Breast epithelium (tissue), 4 donors: ENCODE data around the gene BEAN1. TPM values are rescaled to one million over a fixed set of nuclear protein-coding genes. Genes with fewer than 3 reads are reported as not detected.

Source experiments
- DNase-seq, 2 donors: peaks; one replicate each; pipeline ENCODE4 v3.0.0-alpha.2; 2019; ENCODE audit warnings: low spot score in 2 of 2
- H3K27ac ChIP-seq, 2 donors: fragments of 200-600 bp; sonication (generic) in 1 of 2; one replicate each; pipeline ENCODE4 v1.5.1; 2016 to 2019; ENCODE audit warnings: mild to moderate bottlenecking in 1 of 2
- H3K27me3 ChIP-seq, 2 donors: fragments of 200-600 bp; sonication (generic) in 1 of 2; one replicate each; pipeline versions ENCODE4 v1.5.1 to v1.6.0; 2017 to 2019; ENCODE audit warnings: control low read depth in 1 of 2, mild to moderate bottlenecking in 1 of 2
- H3K36me3 ChIP-seq: fragments of 200-600 bp; one replicate; pipeline ENCODE4 v1.5.1; 2019
- H3K4me1 ChIP-seq, 2 donors: fragments of 200-600 bp; sonication (generic); one replicate each; pipeline ENCODE4 v1.5.1; 2016 to 2019; ENCODE audit warnings: control low read depth in 1 of 2
- H3K4me3 ChIP-seq, 3 donors: fragments of 200-600 bp; sonication (generic); 1 replicate in 2 of 3; 2 replicates in 1 of 3; pipeline ENCODE4 v1.5.1; 2016 to 2019; ENCODE audit warnings: mild to moderate bottlenecking in 3 of 3, moderate library complexity in 2 of 3
- H3K9me3 ChIP-seq, 2 donors: fragments of 200-600 bp; sonication (generic) in 1 of 2; one replicate each; pipeline ENCODE4 v1.5.1; 2016 to 2019; ENCODE audit warnings: control low read depth in 1 of 2
- POLR2A ChIP-seq: fragments of 450-650 bp; IDR thresholded peaks from one replicate; pipeline ENCODE4 v1.6.1; 2016; ENCODE audit warnings: antibody characterized with exemption, mild to moderate bottlenecking, moderate library complexity
- POLR2AphosphoS5 ChIP-seq, 3 donors: sonication (generic); formaldehyde crosslinking; IDR thresholded peaks; one replicate each; pipeline ENCODE4 v1.6.1; 2017; ENCODE audit warnings: antibody characterized with exemption in 3 of 3
- intact Hi-C: fragments of 100-400 bp; cut with DNase I; formaldehyde crosslinking; loops from one replicate; pipeline ENCODE4 v1.15.1; 2023; ENCODE audit warnings: low total_unique reads
- total RNA-seq, 3 donors: library from RNA; depleted of rRNA; stranded (reverse); fragments of >200 nt; gene quantifications; one replicate each; pipeline ENCODE4 v1.1.0, GENCODE V29; 2016
- TF ChIP-seq, protein P1 (sequence below), 3 donors: fragments of 450-650 bp; IDR thresholded peaks; one replicate each; pipeline ENCODE4 v1.5.1; 2016 to 2017; ENCODE audit warnings: antibody characterized with exemption in 3 of 3, mild to moderate bottlenecking in 3 of 3, moderate library complexity in 3 of 3

BEAN1 gene
- total RNA-seq, 3 donors from 2014 or later: 0.16 to 3.5 TPM; not detected in 1

- intact Hi-C loops: no loop called here
Measured at GRCh38 chr16:66489385-66489784, 62.3 kb downstream of the BEAN1 start.

GRCh38 chr16:66489818-66490217 lies 62.7 kb downstream of the BEAN1 start:
- Histone ChIP-seq H3K4me1 (peaks cover 6 to 8% of the 10 kb centered on the region in 2 donors), H3K27ac (no peak overlapping the region), H3K27me3 (no peaks in the 10 kb centered on the region), H3K9me3 (no peaks in the 10 kb centered on the region), H3K4me3 (no peak overlapping the region), H3K36me3 (no peaks in the 10 kb centered on the region)
- TF ChIP-seq POLR2AphosphoS5 (IDR thresholded peaks at IDR 0.05): no peak
- TF ChIP-seq, protein P1, sequence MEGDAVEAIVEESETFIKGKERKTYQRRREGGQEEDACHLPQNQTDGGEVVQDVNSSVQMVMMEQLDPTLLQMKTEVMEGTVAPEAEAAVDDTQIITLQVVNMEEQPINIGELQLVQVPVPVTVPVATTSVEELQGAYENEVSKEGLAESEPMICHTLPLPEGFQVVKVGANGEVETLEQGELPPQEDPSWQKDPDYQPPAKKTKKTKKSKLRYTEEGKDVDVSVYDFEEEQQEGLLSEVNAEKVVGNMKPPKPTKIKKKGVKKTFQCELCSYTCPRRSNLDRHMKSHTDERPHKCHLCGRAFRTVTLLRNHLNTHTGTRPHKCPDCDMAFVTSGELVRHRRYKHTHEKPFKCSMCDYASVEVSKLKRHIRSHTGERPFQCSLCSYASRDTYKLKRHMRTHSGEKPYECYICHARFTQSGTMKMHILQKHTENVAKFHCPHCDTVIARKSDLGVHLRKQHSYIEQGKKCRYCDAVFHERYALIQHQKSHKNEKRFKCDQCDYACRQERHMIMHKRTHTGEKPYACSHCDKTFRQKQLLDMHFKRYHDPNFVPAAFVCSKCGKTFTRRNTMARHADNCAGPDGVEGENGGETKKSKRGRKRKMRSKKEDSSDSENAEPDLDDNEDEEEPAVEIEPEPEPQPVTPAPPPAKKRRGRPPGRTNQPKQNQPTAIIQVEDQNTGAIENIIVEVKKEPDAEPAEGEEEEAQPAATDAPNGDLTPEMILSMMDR (IDR thresholded peaks at IDR 0.05): no peak
- no peak for TF ChIP-seq POLR2A
- intact Hi-C loops: no loop called here
- peak in 1 of 2 donors; percentile 24 for DNase-seq

More at GRCh38 chr16:66489385-66489784, 62.3 kb downstream of the BEAN1 start:
- H3K4me3 ChIP-seq: no peak overlapping the region
- no peaks in the 10 kb centered on the region for H3K36me3 ChIP-seq
- H3K27me3 ChIP-seq: no peaks in the 10 kb centered on the region
- peak in 1 of 2 donors; percentile 25 for DNase-seq
- H3K4me1 ChIP-seq: peaks cover 6 to 8% of the 10 kb centered on the region in 2 donors
- no peak overlapping the region for H3K27ac ChIP-seq
- TF ChIP-seq POLR2AphosphoS5 (IDR thresholded peaks at IDR 0.05): no peak
- no peak for TF ChIP-seq POLR2A
- TF ChIP-seq, protein P1 (IDR thresholded peaks at IDR 0.05): no peak
- H3K9me3 ChIP-seq: no peaks in the 10 kb centered on the region

GRCh38 chr16:66490774-66491715 lies 64.0 kb downstream of the BEAN1 start:
- no peak overlapping the region for H3K27ac ChIP-seq
- DNase-seq: peak in 1 of 2 donors; percentile 41
- H3K9me3 ChIP-seq: no peaks in the 10 kb centered on the region
- peaks cover 6 to 8% of the 10 kb centered on the region in 2 donors for H3K4me1 ChIP-seq
- no peaks in the 10 kb centered on the region for H3K27me3 ChIP-seq
- no peaks in the 10 kb centered on the region for H3K36me3 ChIP-seq
- TF ChIP-seq POLR2AphosphoS5 (IDR thresholded peaks at IDR 0.05) (no peak), POLR2A (no peak)
- TF ChIP-seq, protein P1 (IDR thresholded peaks at IDR 0.05): no peak
- intact Hi-C loops: no loop called here
- H3K4me3 ChIP-seq: no peak overlapping the region

- Histone ChIP-seq H3K36me3 (no peaks in the 10 kb centered on the region), H3K27ac (no peak overlapping the region), H3K27me3 (no peaks in the 10 kb centered on the region), H3K4me3 (no peak overlapping the region), H3K9me3 (no peaks in the 10 kb centered on the region), H3K4me1 (peaks cover 5 to 6% of the 10 kb centered on the region in 2 donors)
- DNase-seq: peak in 1 of 2 donors; percentile 35
- intact Hi-C loops: no loop called here
- TF ChIP-seq, protein P1 (IDR thresholded peaks at IDR 0.05): no peak
- TF ChIP-seq POLR2A (no peak), POLR2AphosphoS5 (IDR thresholded peaks at IDR 0.05) (no peak)
Measured at GRCh38 chr16:66491716-66492064, 64.6 kb downstream of the BEAN1 start.
